ENCODE data around the gene ECT2. TPM values are rescaled to one million over a fixed set of nuclear protein-coding genes. Genes with fewer than 3 reads are reported as not detected.
"Not testable (repeated sequence)": the region's sequence is repeated elsewhere in the genome, so short reads cannot be mapped to it uniquely, and the experiment has no call there.

ECT2 gene
- total RNA-seq, 4 donors from 2014 or later: 6.8 to 10.7 (median 7.2) TPM

DNA sequence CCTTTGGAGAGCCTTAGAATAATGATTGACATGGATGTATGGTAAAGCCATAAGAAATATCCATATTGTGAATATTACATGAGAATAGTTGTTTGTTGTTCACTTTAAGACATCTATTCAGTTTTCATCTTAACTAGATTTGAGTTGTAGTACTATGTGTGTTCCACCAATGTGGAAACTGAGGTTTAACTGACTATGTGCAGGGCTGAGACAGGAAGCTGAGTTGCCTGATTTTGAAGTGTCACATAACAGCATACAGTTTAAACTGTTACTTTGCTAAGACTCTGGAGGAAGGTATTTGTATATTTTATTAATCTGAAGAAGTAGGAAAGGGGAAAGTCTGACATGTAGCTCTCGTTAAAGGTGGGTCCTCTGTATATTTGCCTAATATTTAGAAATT is 2.1 kb downstream of the ECT2 start:
- no peaks in the 10 kb centered on the region for H3K27me3 ChIP-seq
- no peak for DNase-seq
- intact Hi-C loops (cut with DNase I): no loop called here
- TF ChIP-seq, protein P1, sequence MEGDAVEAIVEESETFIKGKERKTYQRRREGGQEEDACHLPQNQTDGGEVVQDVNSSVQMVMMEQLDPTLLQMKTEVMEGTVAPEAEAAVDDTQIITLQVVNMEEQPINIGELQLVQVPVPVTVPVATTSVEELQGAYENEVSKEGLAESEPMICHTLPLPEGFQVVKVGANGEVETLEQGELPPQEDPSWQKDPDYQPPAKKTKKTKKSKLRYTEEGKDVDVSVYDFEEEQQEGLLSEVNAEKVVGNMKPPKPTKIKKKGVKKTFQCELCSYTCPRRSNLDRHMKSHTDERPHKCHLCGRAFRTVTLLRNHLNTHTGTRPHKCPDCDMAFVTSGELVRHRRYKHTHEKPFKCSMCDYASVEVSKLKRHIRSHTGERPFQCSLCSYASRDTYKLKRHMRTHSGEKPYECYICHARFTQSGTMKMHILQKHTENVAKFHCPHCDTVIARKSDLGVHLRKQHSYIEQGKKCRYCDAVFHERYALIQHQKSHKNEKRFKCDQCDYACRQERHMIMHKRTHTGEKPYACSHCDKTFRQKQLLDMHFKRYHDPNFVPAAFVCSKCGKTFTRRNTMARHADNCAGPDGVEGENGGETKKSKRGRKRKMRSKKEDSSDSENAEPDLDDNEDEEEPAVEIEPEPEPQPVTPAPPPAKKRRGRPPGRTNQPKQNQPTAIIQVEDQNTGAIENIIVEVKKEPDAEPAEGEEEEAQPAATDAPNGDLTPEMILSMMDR (IDR thresholded peaks at IDR 0.05): no peak
- no peak for TF ChIP-seq POLR2A (IDR thresholded peaks at IDR 0.05)
- H3K27ac ChIP-seq: no peak overlapping the region
- H3K36me3 ChIP-seq: peaks cover 0 to 3% of the 10 kb centered on the region in 2 donors
- WGBS, 2 donors: 96 to 98% methylated on average over 1 of the region's 1 CpG
- no peak overlapping the region for H3K4me3 ChIP-seq (replicated peaks in 1 of 3)
- peaks cover 5 to 6% of the 10 kb centered on the region in 2 donors for H3K4me1 ChIP-seq
- no peaks in the 10 kb centered on the region for H3K9me3 ChIP-seq

DNA sequence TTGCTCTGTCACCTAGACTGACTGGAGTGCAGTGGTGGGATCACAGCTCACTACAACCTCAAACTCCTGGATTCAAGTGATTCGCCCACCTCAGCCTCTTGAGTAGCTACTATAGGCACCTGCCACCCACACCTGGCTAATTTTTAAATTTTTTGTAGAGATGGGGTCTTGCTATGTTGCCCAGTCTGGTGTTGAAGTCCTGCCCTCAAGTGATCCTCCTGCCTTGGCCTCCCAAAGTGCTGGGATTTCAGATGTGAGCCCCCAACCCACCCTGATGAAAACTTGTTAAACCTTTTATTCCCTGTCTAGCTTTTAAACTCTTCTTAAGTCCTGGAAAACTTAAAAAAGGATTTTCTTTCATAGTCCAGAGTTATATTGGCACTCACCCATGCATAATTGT is 2.6 kb downstream of the ECT2 start:
- Histone ChIP-seq H3K27me3 (no peaks in the 10 kb centered on the region), H3K4me1 (peaks cover 5 to 6% of the 10 kb centered on the region in 2 donors), H3K36me3 (peaks cover 0 to 3% of the 10 kb centered on the region in 2 donors), H3K4me3 (replicated peaks in 1 of 3) (no peak overlapping the region), H3K27ac (no peak overlapping the region), H3K9me3 (no peaks in the 10 kb centered on the region)
- intact Hi-C loops (cut with DNase I): no loop called here
- 95 to 100% methylated on average over 1 of the region's 1 CpG for WGBS, 2 donors
- TF ChIP-seq, protein P1 (IDR thresholded peaks at IDR 0.05): no peak
- no peak for TF ChIP-seq POLR2A (IDR thresholded peaks at IDR 0.05)
- DNase-seq: no peak

DNA sequence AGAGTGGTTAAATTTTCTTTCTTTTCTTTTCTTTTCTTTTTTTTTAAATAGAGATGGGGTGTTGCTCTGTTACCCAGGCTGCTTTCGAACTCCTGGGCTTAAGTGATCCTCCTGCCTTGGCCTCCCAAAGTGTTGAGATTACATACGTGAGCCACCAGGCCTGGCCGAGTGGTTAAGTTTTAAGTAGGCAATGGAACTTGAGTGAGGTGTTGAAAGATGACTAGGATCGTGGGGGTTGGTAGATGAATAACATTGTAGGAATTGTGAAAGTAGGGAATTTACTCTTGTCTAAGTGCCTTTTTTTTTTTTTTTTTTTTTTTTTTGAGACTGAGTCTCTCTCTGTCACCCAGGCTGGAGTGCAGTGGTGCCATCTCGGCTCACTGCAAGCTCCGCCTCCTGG is 9.9 kb downstream of the ECT2 start:
- H3K4me3 ChIP-seq (replicated peaks in 1 of 3); DNase-seq; H3K36me3 ChIP-seq; H3K27ac ChIP-seq; H3K27me3 ChIP-seq; intact Hi-C loops (cut with DNase I); H3K9me3 ChIP-seq; H3K4me1 ChIP-seq: not testable (repeated sequence)
- WGBS, 2 donors: 97 to 98% methylated on average over 6 of the region's 6 CpGs

- H3K36me3 ChIP-seq: peaks cover 0 to 5% of the 10 kb centered on the region in 2 donors
- WGBS, 2 donors: 80 to 90% methylated on average over 2 of the region's 2 CpGs
- H3K9me3 ChIP-seq: no peaks in the 10 kb centered on the region
- no peak overlapping the region for H3K27ac ChIP-seq
- H3K4me3 ChIP-seq (replicated peaks in 1 of 3): no peak overlapping the region
- H3K27me3 ChIP-seq: no peaks in the 10 kb centered on the region
- no peak for DNase-seq
- no peaks in the 10 kb centered on the region for H3K4me1 ChIP-seq
- no peak for TF ChIP-seq POLR2A (IDR thresholded peaks at IDR 0.05)
- TF ChIP-seq, protein P1 (IDR thresholded peaks at IDR 0.05): no peak
- intact Hi-C loops (cut with DNase I): no loop called here
These were observed 15.7 kb downstream of the ECT2 start for GRCh38 chr3:172766241-172766640.

- no peaks in the 10 kb centered on the region for H3K4me1 ChIP-seq
- intact Hi-C loops (cut with DNase I): no loop called here
- DNase-seq: no peak
- no peaks in the 10 kb centered on the region for H3K27me3 ChIP-seq
- TF ChIP-seq, protein P1 (IDR thresholded peaks at IDR 0.05): no peak
- no peak for TF ChIP-seq POLR2A (IDR thresholded peaks at IDR 0.05)
- H3K36me3 ChIP-seq: peaks cover 0 to 5% of the 10 kb centered on the region in 2 donors
- no peaks in the 10 kb centered on the region for H3K9me3 ChIP-seq
- 98 to 99% methylated on average over 10 of the region's 10 CpGs for WGBS, 2 donors
- H3K27ac ChIP-seq: no peak overlapping the region
- no peak overlapping the region for H3K4me3 ChIP-seq (replicated peaks in 1 of 3)
These were observed 16.3 kb downstream of the ECT2 start for GRCh38 chr3:172766718-172767405.

All from thyroid gland (tissue), 4 donors.